ENCODE data around the gene CAPRIN1.

GRCh38 chr11:34104680-34105078 is 53.1 kb downstream of the CAPRIN1 start:
- TF ChIP-seq CTCF (IDR thresholded peaks at IDR 0.05; ENCODE audit: insufficient read depth, low read length, poor library complexity, severe bottlenecking) (no peak), EZH2phosphoT487 (conservative IDR thresholded peaks at IDR 0.05; ENCODE audit: low read length) (no peak)
